Sigmoid colon (tissue), 4 donors: Measurements from ENCODE around the gene DNMT1.

ENCODE experiments used
- CTCF ChIP-seq, 4 experiments: fragments of 450-650 bp in 3 of 4; fragments of 200-600 bp in 1 of 4; IDR thresholded peaks; one replicate each; pipeline ENCODE4 v1.5.1; 2016 to 2019; ENCODE audit warnings: antibody characterized with exemption in 4 of 4, mild to moderate bottlenecking in 3 of 4, moderate library complexity in 2 of 4
- EP300 ChIP-seq, 4 donors: sonication (generic); formaldehyde crosslinking; IDR thresholded peaks; one replicate each; pipeline ENCODE4 v1.6.1; 2017; ENCODE audit warnings: antibody characterized with exemption in 4 of 4
- POLR2A ChIP-seq, 2 donors: fragments of 450-650 bp; IDR thresholded peaks; one replicate each; pipeline ENCODE4 v1.6.1; 2016; ENCODE audit warnings: antibody characterized with exemption in 2 of 2, mild to moderate bottlenecking in 2 of 2, moderate library complexity in 2 of 2
- POLR2AphosphoS5 ChIP-seq, 4 donors: sonication (generic); formaldehyde crosslinking; IDR thresholded peaks; one replicate each; pipeline ENCODE4 v1.6.1; 2017; ENCODE audit warnings: antibody characterized with exemption in 4 of 4

DNA sequence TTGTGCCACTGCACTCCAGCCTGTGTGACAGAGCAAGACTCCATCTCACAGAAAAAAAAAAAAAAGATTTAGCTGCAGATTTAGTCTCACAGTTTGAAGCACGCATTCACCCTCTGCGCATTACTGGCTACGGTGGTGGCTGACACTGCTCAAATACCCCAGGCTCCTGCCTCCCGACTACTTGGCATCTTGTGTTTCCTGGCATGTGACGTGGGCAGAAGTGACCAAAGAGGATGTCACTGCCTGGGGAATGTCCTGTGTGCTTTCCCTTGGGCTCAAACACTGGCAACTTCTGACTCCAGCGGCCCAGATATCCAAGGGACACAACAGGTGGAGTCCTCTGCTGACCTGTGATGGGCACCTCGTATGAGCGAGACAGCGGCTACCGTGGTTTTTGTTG lies 50.4 kb downstream of the DNMT1 start:
- TF ChIP-seq EP300 (IDR thresholded peaks at IDR 0.05) (no peak), CTCF (IDR thresholded peaks at IDR 0.05) (no peak), POLR2A (IDR thresholded peaks at IDR 0.05) (no peak), POLR2AphosphoS5 (IDR thresholded peaks at IDR 0.05) (no peak)
